AG09309 (cell line): ENCODE data around the gene EHBP1L1.

ENCODE experiments used
- DNase-seq: peaks from one replicate; pipeline ENCODE4 v3.0.0-alpha.2; 2010; ENCODE audit warnings: low read depth
- H3K4me3 ChIP-seq: 2 replicates; pipeline ENCODE4 v1.5.1; 2011; ENCODE audit warnings: mild to moderate bottlenecking, low read depth, low read length, moderate library complexity; ENCODE audit not compliant: control insufficient read depth
- CTCF ChIP-seq: IDR thresholded peaks from 2 replicates; pipeline ENCODE4 v1.5.1; 2011; ENCODE audit warnings: mild to moderate bottlenecking, low read depth, low read length, inconsistent platforms; ENCODE audit not compliant: insufficient read depth, control insufficient read depth; ENCODE audit errors: missing control alignments

EHBP1L1 gene

GRCh38 chr11:65623852-65624616 is 48.2 kb downstream of the EHBP1L1 start:
- TF ChIP-seq CTCF, result no peak
- no peak for DNase-seq
- H3K4me3 ChIP-seq, result no peak overlapping the region

DNA sequence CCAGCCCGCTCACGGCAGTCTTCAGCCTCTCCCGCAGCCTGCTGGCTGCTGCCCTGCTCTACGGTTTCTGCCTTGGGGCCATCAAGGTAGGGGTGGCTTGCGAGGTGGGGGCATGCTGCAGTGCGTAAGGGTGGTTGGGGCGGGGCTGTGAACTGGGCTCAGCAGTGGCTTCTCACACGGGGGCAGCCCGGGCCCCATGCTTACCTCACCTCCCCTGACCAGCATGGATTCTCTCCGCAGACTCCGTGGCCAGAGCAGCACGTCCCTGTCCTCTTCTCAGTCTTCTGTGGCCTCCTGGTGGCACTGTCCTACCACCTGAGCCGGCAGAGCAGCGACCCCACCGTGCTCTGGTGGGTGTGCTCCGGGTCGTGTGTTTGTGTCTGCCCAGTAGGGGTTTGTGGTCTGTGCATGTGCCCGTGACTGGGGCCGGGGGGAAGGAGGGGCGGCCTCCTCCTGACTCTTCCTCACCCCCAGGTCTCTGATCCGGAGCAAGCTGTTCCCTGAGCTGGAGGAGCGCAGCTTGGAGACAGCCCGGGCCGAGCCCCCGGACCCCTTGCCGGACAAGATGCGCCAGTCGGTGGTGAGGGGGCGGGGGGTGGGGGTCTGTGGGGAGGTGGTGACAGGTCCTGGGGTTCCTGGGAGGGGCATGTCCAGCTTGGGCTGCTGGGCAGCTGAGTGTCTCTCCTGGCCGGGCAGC is 49.2 kb downstream of the EHBP1L1 start:
- no peak for DNase-seq
- H3K4me3 ChIP-seq, result no peak overlapping the region
- TF ChIP-seq CTCF, result no peak

- no peak for DNase-seq
Measured at GRCh38 chr11:65625628-65626342, 49.9 kb downstream of the EHBP1L1 start.

GRCh38 chr11:65627202-65627601 is 51.3 kb downstream of the EHBP1L1 start:
- no peak overlapping the region for H3K4me3 ChIP-seq
- TF ChIP-seq CTCF, result no peak
- DNase-seq, result no peak

More at GRCh38 chr11:65625628-65626342, 49.9 kb downstream of the EHBP1L1 start:
- H3K4me3 ChIP-seq, result no peak overlapping the region
- peak; percentile 50 for TF ChIP-seq CTCF

DNA sequence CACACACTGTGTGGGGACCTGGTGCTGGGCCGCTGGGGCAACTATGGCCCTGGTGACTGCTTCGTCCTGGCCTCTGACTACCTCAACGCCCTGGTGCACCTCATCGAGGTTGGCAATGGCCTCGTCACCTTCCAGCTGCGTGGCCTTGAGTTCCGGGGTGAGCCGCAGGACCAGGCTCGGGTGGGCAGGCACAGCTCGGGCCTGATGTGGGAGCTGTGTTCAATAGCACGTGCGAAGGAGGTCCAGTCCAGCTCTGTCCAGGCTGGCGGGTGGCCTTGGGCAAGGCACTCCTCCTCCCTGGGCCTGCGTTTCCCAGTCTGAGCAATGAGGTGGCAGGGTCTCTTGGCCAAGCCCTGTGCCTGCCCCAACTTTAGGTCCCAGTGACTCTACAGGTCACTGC is 53.7 kb downstream of the EHBP1L1 start:
- no peak for DNase-seq
- no peak overlapping the region for H3K4me3 ChIP-seq
- TF ChIP-seq CTCF, result no peak

GRCh38 chr11:65630215-65630614 is 54.4 kb downstream of the EHBP1L1 start:
- no peak for DNase-seq
- no peak overlapping the region for H3K4me3 ChIP-seq
- TF ChIP-seq CTCF, result no peak
